ENCODE results near the gene RNF43.

- TF ChIP-seq CTCF (IDR thresholded peaks at IDR 0.05) (no peak), EZH2phosphoT487 (IDR thresholded peaks at IDR 0.05) (no peak), EZH2 (IDR thresholded peaks at IDR 0.05) (no peak)
These were observed 938 bp downstream of the RNF43 start for GRCh38 chr17:58416396-58416795.

Data from neural progenitor cell (in vitro differentiated cells).